HG03460 (cell line): ENCODE data around the gene ISCA2.

Experiments
- ATAC-seq: cut with Tn5 transposase; IDR thresholded peaks from one replicate; pipeline ENCODE4 v1.9.1; 2021; ENCODE audit not compliant: unreplicated experiment

The ISCA2 gene

GRCh38 chr14:74482571-74482970 is 11.0 kb upstream of the ISCA2 start:
- no peak for ATAC-seq

DNA sequence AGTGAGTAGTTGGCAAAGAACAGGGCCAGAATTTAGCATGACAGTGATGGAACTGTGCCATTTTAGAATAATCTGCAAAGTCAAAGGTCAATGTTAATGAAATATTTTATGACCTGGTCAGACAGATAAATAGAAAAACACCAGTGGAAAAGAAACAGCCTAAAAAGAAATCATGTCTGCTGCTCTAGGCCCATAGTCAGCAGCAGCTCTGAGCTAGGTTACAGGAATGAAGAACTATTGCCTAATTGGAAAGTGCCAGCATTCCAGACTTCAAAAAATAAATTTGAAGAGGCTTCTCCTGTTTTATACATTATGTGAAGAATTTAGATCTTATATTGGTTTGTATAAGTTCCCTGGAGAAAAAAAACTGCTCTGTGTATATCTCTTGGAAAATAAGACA is 10.2 kb upstream of the ISCA2 start:
- ATAC-seq: no peak

DNA sequence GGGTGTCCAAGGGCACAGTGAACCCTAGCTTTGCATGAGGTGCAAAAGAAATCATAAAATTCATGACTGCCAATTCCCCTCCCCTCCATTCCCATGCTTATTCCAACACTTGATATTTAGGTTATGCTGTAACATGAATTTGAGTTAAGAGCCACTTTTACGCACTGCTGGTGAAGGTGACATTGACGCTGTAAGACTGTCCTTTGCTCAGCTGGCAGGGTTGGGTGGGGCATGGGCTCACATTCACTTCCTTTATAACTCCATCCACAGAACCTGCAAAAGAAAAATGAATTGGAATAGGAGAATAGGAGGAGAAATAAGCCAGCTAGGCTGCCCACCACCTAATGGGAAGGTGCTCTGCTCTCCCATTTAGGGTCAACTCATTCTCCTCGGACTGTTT is 7.4 kb upstream of the ISCA2 start:
- ATAC-seq: no peak

GRCh38 chr14:74488786-74489397 is 4.7 kb upstream of the ISCA2 start:
- ATAC-seq: no peak

GRCh38 chr14:74490486-74490885 is 3.1 kb upstream of the ISCA2 start:
- no peak for ATAC-seq

DNA sequence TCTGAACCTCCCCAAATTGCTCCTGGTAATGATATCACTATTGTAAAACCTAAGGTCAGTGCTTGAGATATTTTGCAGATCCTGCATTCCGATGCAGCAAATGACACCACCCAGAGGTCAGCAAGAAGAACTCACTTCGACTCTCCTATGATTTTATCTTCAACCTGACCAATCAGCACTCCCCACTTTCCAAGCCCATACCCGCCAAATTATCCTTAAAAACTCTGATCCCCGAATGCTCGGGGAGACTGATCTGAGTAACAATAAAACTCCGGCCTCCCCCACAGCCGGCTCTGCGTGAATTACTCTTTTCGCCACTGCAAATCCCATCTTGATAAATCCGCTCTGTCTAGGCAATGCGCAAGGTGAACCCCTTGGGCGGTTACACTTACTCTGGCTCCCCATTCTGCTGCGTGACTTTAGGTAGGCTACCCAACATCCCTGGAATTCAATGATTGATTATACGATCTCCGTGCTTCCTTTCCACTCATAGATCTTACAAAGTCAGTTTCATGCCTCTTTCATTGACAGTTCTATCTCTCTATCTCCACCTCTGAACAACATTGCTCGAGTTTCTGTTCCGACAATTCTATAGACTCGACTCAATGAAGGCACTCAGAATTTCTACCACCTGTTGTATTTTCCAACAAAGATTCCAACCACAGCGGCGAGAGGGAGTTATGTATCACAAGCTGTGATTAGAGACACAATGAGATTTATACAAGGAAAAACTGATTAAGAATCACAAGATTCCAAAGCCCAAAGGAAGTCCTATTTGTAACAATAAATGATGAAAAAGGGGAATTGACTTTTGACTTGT is 1.4 kb upstream of the ISCA2 start:
- ATAC-seq: no peak

DNA sequence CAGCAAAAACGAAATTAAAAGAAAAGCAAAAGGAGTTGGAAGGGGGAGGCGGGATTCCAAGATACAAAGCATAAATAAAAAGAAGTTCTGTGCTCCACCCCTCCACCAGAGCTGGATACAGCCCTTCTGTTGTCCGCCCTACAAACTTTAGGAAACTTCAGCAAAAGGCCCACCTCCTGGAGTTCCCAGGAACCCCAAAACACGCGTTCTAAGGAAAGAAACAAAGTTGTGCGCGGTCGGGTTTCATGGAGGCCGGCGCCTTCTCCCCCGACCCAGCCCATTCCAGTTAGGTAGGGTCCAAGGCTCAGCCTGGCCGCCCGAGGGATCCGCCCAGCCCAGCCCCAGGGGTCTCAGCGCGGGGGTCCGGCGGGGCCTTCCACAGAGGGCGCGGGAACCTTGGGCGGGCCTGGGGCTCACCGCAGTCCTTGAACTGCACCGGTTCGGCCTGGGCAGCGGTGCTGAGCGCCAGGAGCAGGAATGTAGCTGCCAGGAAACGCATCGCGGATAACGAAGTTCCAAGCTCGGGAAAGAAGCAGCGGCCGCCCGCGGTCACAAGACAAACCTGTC is 706 bp upstream of the ISCA2 start, which contains the start of gene NPC2:
TSS of gene NPC2 (minus strand) at position 530 of the 567 bp plus-strand sequence. CDS start at position 499, 31 bp downstream.
- ATAC-seq: peak; percentile 5

- ATAC-seq: no peak
Measured at GRCh38 chr14:74495356-74495755, 1.8 kb downstream of the ISCA2 start.

DNA sequence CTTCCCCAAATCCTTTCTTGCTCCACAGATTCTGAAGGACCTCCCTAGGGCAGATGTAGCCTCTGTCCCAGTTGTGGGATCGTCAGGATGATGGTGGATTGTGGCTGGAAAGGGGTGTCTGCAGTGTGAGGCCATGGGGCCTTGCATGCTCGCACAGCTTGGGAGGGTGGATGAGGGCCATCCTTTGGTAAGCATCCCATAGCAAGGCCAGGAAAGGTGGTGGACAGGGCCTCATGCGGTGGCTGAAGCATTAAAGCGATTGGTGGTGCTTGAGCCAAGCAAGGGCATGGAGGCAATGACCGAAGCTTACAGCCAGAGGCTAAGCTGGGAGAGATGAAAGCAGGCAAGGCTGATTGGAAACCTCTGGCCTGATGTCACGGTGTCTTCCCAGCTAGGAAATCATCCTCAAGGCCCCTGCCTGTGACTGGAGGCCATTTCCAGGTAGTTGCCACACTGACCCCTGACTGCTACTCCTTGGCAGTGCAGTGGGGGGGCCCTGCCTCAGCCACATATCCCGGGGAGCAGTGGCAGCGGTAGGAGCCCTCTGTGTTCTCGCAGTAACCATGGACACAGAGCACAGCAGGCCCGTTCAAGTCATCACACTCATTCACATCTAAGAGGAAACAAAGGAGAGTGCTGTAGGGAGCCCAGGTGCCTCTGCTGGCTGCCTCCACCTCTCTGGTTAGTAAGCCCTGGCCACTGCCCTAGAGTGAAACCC is 7.0 kb downstream of the ISCA2 start:
- no peak for ATAC-seq

- ATAC-seq: no peak
Measured at GRCh38 chr14:74501135-74501614, 7.6 kb downstream of the ISCA2 start.

- ATAC-seq: no peak
Measured at GRCh38 chr14:74501691-74502090, 8.1 kb downstream of the ISCA2 start.

- no peak for ATAC-seq
Measured at GRCh38 chr14:74502236-74503019, 8.9 kb downstream of the ISCA2 start.

- no peak for ATAC-seq
Measured at GRCh38 chr14:74503291-74503937, 9.8 kb downstream of the ISCA2 start.

DNA sequence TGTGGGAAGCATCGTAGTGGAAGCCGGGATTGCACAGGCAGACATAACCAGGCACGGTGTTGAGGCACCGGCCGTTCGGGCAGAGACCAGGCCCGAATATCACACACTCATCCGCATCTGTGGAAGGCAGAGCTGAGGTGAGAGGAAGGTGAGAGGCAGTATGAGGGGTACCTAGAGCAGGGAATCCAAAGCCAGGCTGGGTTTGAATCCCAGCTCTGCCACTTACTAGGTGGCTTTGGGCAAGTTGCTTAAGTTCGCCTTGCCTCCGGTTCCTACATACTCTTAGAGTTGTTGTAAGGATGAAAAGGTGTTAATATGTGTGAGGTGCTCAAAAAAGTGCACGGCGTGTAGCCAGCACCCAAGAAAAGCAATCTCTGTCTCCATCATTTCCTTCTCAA is 10.4 kb downstream of the ISCA2 start:
- no peak for ATAC-seq

DNA sequence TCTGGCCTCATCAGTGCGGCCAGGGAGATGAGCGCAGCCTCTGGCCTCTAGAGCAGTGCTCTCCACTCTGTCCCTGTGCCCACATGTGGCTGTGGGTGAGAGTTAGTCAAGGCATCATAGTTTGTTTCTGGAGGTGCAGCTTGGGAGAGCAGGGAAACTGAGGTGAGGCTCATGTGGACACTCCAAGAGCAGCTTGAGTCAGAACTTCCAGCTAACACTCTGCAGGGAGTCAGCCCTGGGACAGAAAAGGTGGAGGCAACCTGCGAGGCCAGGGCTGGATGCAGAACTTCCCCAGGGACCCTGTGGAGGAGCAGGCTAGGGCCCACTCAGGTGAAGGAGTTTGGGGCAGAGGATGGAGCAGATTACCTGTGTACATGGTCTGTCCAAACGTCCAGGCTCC is 10.8 kb downstream of the ISCA2 start:
- no peak for ATAC-seq

DNA sequence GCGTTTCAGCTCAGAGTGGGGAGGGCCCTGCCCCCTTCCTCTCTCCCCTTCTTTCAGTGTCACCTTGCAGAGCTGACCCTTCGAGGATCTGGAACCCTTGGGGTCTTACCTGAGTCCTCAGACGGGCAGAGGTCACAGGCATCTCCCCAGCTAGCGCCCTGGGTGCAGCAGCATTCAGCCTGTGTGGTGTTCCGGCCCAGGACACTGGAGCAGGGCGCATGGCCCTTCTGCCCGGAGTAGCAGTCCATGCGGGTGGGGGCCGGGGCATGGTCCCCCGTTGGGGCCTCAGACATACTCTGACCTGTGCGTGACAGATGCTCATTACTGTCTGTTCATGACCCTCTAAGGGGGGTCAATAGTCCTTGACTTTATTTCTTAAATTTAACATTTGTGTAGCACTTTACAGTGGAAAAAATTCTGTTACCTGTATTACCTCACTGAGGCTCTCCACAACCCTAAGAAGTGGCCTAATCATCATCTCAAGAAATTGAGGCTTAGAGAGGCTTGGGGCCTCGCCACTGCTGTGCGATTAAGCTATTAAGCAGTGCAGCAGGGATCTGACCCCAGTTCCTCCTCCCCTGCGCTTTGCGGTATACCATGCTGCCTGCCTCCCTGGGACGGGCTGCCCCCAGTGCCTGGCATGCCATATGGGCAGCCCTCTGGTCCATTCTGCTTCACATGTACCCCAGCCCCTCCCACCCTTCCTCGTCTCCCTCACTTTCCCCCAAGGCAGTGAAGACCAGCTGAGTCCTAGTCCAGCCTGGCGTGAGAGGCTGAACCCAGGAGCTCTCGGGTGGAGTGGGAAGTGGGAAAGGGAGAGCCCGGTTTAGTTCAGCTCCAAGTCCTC is 11.5 kb downstream of the ISCA2 start:
- ATAC-seq: no peak

- ATAC-seq: no peak
Measured at GRCh38 chr14:74505831-74506230, 12.3 kb downstream of the ISCA2 start.

DNA sequence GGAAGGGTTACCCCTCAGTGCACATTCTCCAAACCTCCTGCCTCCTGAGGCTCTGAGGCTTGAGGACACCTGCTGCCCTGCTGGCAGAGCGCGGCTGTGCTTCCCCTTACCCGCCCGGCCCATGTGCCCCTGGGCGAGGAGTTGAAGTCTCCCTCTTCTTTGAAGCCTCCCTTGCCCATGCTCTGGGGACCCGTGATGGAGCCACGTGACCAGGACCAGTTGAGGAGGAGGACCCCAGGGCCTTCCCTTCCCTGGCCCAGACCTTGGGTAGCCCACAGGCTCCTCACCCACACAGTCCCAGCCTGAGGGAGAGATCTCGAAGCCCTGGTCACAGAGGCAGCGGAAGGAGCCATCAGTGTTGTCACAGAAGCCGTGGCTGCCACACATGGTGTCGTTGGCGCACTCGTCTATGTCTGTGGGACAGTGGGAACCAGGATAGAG is 12.9 kb downstream of the ISCA2 start:
- ATAC-seq: no peak

DNA sequence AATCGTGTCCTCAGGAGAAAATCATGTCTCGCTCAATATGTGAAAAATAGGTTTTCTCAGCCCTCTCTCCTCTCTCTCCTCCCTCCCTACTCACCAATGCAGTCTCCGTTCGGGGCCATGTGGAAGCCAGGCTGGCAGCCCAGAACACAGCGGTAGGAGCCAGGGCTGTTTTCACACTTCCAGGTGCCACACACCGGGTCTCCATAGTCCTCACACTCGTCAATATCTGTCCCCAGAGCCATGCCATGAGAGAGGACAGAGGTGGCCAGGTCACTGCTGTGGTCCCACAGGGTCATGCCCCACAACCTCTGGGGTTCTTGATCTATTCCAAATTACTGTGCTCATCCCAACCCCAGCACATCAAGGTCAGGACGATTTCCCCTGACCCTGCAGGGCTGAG is 13.5 kb downstream of the ISCA2 start:
- ATAC-seq: no peak
